GM12874 (cell line): ENCODE data around the gene DCAF12L2.
A peak's percentile ranks its signal among the peaks of the same experiment; 100 is the strongest.

Experiments
- CTCF ChIP-seq: IDR thresholded peaks from 2 replicates; pipeline ENCODE4 v1.5.1; 2011; ENCODE audit warnings: low read depth, mild to moderate bottlenecking, control low read depth, low read length, moderate library complexity; ENCODE audit not compliant: insufficient read depth

Gene DCAF12L2

DNA sequence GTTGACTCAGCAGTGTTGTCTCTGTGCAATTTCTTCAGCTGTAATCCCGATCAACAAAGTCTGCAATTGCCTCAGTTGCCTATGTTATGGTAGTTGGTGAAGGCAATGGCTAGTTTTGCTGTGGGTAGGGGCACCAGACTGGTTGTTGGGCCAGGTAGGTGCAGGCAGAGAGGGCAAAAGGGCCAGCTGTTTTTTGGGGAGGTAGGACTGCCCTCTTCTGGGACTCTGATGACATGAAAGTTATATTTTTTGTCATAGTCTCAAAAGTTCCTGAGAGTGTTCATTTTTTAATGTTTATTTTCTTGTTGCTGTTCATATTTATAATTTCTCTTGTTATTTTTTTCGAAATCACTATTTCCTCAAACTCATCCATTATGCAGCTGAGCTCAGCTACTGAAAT, 25.1 kb downstream of the DCAF12L2 start:
- no peak for TF ChIP-seq CTCF

DNA sequence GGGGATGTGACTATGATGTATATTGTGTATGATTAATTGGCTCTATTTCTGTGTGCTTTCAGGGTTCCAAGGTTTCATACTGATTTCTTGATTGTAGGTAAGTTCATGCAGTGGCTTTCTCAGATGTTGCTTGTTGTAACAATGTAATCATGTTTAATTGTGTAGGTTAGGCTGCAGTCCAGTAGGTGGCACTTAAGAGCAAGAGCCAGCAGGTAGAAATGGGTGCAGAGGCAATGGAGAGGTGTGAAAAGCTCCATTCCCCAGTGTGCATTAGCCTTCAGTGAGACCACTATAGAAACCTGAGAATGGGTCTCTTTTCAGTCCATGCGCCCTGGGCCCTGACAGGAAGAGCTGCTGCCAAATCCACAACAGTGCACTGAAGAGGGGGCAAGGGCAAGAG, 28.2 kb downstream of the DCAF12L2 start:
- 0 out of 2 replicates have a peak, but pooled peaks have one; percentile 14 for TF ChIP-seq CTCF

- TF ChIP-seq CTCF: no peak
These were observed 41.4 kb downstream of the DCAF12L2 start for GRCh38 chrX:126124721-126125120.
